ENCODE measurements around the gene GLIPR1L1. TPM values are rescaled to one million over a fixed set of nuclear protein-coding genes. Genes with fewer than 3 reads are reported as not detected.
"Not testable (repeated sequence)": the region's sequence is repeated elsewhere in the genome, so short reads cannot be mapped to it uniquely, and the experiment has no call there.

The GLIPR1L1 gene
- total RNA-seq, 1 donor from 2014 or later = not detected

- Mint-ChIP-seq H3K36me3 (ENCODE audit: insufficient read depth) (no peaks in the 10 kb centered on the region), H3K9me3 (ENCODE audit: low read depth) (no peaks in the 10 kb centered on the region), H3K27me3 (no peaks in the 10 kb centered on the region), H3K27ac (no peak overlapping the region), H3K4me3 (ENCODE audit: low read depth) (no peak overlapping the region), H3K4me1 (ENCODE audit: low read depth) (peaks cover 4% of the 10 kb centered on the region)
- no peak for TF ChIP-seq CTCF (IDR thresholded peaks at IDR 0.05; ENCODE audit: unreplicated experiment)
- no peak for DNase-seq (ENCODE audit: low spot score, unreplicated experiment)
Observed at GRCh38 chr12:75327642-75328041, 6.8 kb upstream of the GLIPR1L1 start.

GRCh38 chr12:75329918-75330826 is 4.3 kb upstream of the GLIPR1L1 start, which contains the start of gene CAPS2:
Gene CAPS2, minus strand, starts transcription at chr12:75330324. Its CDS starts 3,826 bp downstream, at chr12:75326498.
- Mint-ChIP-seq H3K9me3 (ENCODE audit: low read depth) (no peaks in the 10 kb centered on the region), H3K36me3 (ENCODE audit: insufficient read depth) (no peaks in the 10 kb centered on the region), H3K4me1 (ENCODE audit: low read depth) (peaks cover 6% of the 10 kb centered on the region), H3K27ac (peak within 1 kb of the TSS; percentile 98), H3K27me3 (peaks cover 6% of the 10 kb centered on the region), H3K4me3 (ENCODE audit: low read depth) (peak within 1 kb of the TSS; percentile 93)
- TF ChIP-seq CTCF (IDR thresholded peaks at IDR 0.05; ENCODE audit: unreplicated experiment) = no peak
- DNase-seq (ENCODE audit: low spot score, unreplicated experiment) = peak; percentile 71

- TF ChIP-seq CTCF (IDR thresholded peaks at IDR 0.05; ENCODE audit: unreplicated experiment) = no peak
- peaks cover 1% of the 10 kb centered on the region for H3K36me3 Mint-ChIP-seq (ENCODE audit: insufficient read depth)
- H3K27me3 Mint-ChIP-seq = peaks cover 6% of the 10 kb centered on the region
- H3K4me3 Mint-ChIP-seq (ENCODE audit: low read depth) = no peak overlapping the region
- H3K27ac Mint-ChIP-seq = no peak overlapping the region
- DNase-seq (ENCODE audit: low spot score, unreplicated experiment) = no peak
- H3K9me3 Mint-ChIP-seq (ENCODE audit: low read depth) = peaks cover 4% of the 10 kb centered on the region
- peaks cover 2% of the 10 kb centered on the region for H3K4me1 Mint-ChIP-seq (ENCODE audit: low read depth)
Observed at GRCh38 chr12:75337905-75338304, 3.4 kb downstream of the GLIPR1L1 start.

GRCh38 chr12:75341873-75342272 is 7.4 kb downstream of the GLIPR1L1 start:
- no peak for DNase-seq (ENCODE audit: low spot score, unreplicated experiment)
- Mint-ChIP-seq H3K27ac (no peak overlapping the region), H3K4me1 (ENCODE audit: low read depth) (no peaks in the 10 kb centered on the region), H3K36me3 (ENCODE audit: insufficient read depth) (peaks cover 1% of the 10 kb centered on the region), H3K9me3 (ENCODE audit: low read depth) (peaks cover 4% of the 10 kb centered on the region), H3K4me3 (ENCODE audit: low read depth) (no peak overlapping the region), H3K27me3 (no peaks in the 10 kb centered on the region)
- TF ChIP-seq CTCF (IDR thresholded peaks at IDR 0.05; ENCODE audit: unreplicated experiment) = no peak

- H3K27me3 Mint-ChIP-seq = no peaks in the 10 kb centered on the region
- H3K4me3 Mint-ChIP-seq (ENCODE audit: low read depth) = no peak overlapping the region
- H3K27ac Mint-ChIP-seq = no peak overlapping the region
- peaks cover 4% of the 10 kb centered on the region for H3K9me3 Mint-ChIP-seq (ENCODE audit: low read depth)
- no peak for TF ChIP-seq CTCF (IDR thresholded peaks at IDR 0.05; ENCODE audit: unreplicated experiment)
- H3K4me1 Mint-ChIP-seq (ENCODE audit: low read depth) = no peaks in the 10 kb centered on the region
- H3K36me3 Mint-ChIP-seq (ENCODE audit: insufficient read depth) = peaks cover 1% of the 10 kb centered on the region
- DNase-seq (ENCODE audit: low spot score, unreplicated experiment) = no peak
Observed at GRCh38 chr12:75345531-75345930, 11.1 kb downstream of the GLIPR1L1 start.

GRCh38 chr12:75346215-75346614 is 11.7 kb downstream of the GLIPR1L1 start:
- not testable (repeated sequence) for H3K9me3 Mint-ChIP-seq (ENCODE audit: low read depth); H3K4me1 Mint-ChIP-seq (ENCODE audit: low read depth); H3K27me3 Mint-ChIP-seq; H3K27ac Mint-ChIP-seq; H3K36me3 Mint-ChIP-seq (ENCODE audit: insufficient read depth); DNase-seq (ENCODE audit: low spot score, unreplicated experiment); H3K4me3 Mint-ChIP-seq (ENCODE audit: low read depth)
